Skin epidermis (tissue), 12 donors: ENCODE results near the gene P3H4.

Source experiments
- H3K27ac ChIP-seq, 21 experiments: fragments of 200-600 bp; sonication (generic) in 11 of 21; one replicate each; pipeline ENCODE4 v1.5.0; 2020; ENCODE audit warnings: mild to moderate bottlenecking in 3 of 21, inconsistent platforms in 2 of 21, moderate library complexity in 2 of 21
- H3K4me3 ChIP-seq, 7 experiments: fragments of 200-600 bp; sonication (generic) in 2 of 7; one replicate each; pipeline ENCODE4 v1.5.0; 2020; ENCODE audit warnings: inconsistent platforms in 2 of 7, mild to moderate bottlenecking in 2 of 7, moderate library complexity in 1 of 7

P3H4 gene

GRCh38 chr17:41797377-41797776 is 14.4 kb downstream of the P3H4 start:
- peak overlapping the region in 1 of 21 experiments; percentile 11 for H3K27ac ChIP-seq
- H3K4me3 ChIP-seq, result no peak overlapping the region

- Histone ChIP-seq H3K27ac (peak overlapping the region in 6 of 21 experiments; percentile 4 to 52 (median 32)), H3K4me3 (no peak overlapping the region)
These were observed 15.4 kb downstream of the P3H4 start for GRCh38 chr17:41796121-41796895.

GRCh38 chr17:41794540-41794975 is 17.2 kb downstream of the P3H4 start:
- no peak overlapping the region for H3K4me3 ChIP-seq
- H3K27ac ChIP-seq, result peak overlapping the region in 18 of 21 experiments; percentile 62 to 98 (median 84)

- peak overlapping the region; percentile 18 to 98 (median 83) for H3K27ac ChIP-seq
These were observed 17.8 kb downstream of the P3H4 start for GRCh38 chr17:41793784-41794539.

GRCh38 chr17:41792845-41793783 is 18.6 kb downstream of the P3H4 start:
- peak overlapping the region; percentile 31 to 98 (median 83) for H3K27ac ChIP-seq

More at GRCh38 chr17:41793784-41794539, 17.8 kb downstream of the P3H4 start:
- H3K4me3 ChIP-seq, result peak overlapping the region in 3 of 7 experiments; percentile 2 to 31 (median 5)

GRCh38 chr17:41787021-41787418 is 24.7 kb downstream of the P3H4 start:
- H3K27ac ChIP-seq, result peak overlapping the region in 17 of 21 experiments; percentile 1 to 98 (median 68)
- H3K4me3 ChIP-seq, result no peak overlapping the region

More at GRCh38 chr17:41792845-41793783, 18.6 kb downstream of the P3H4 start:
- H3K4me3 ChIP-seq, result peak overlapping the region in 3 of 7 experiments; percentile 2 to 31 (median 5)

GRCh38 chr17:41786227-41787020 is 25.3 kb downstream of the P3H4 start, which contains the start of gene JUP:
Gene JUP (minus strand): TSS chr17:41786711. CDS start chr17:41771854, 14,857 bp downstream.
- H3K4me3 ChIP-seq, result peak within 1 kb of the TSS; percentile 53 to 87 (median 70)

GRCh38 chr17:41785859-41786226 is 25.9 kb downstream of the P3H4 start:
- peak overlapping the region; percentile 69 to 99 (median 96) for H3K27ac ChIP-seq

More at GRCh38 chr17:41786227-41787020, 25.3 kb downstream of the P3H4 start, which contains the start of gene JUP:
- H3K27ac ChIP-seq, result peak within 1 kb of the TSS; percentile 69 to 99 (median 96)

GRCh38 chr17:41785091-41785858 is 26.5 kb downstream of the P3H4 start:
- H3K27ac ChIP-seq, result peak overlapping the region; percentile 69 to 99 (median 96)
- H3K4me3 ChIP-seq, result peak overlapping the region; percentile 53 to 87 (median 70)

More at GRCh38 chr17:41785859-41786226, 25.9 kb downstream of the P3H4 start:
- H3K4me3 ChIP-seq, result peak overlapping the region; percentile 53 to 87 (median 70)

- H3K4me3 ChIP-seq, result peak overlapping the region; percentile 53 to 87 (median 70)
These were observed 27.5 kb downstream of the P3H4 start for GRCh38 chr17:41784207-41784744.

GRCh38 chr17:41782142-41782541 is 29.6 kb downstream of the P3H4 start:
- Histone ChIP-seq H3K27ac (peak overlapping the region in 19 of 21 experiments; percentile 14 to 99 (median 67)), H3K4me3 (peak overlapping the region in 5 of 7 experiments; percentile 6 to 80 (median 25))

More at GRCh38 chr17:41784207-41784744, 27.5 kb downstream of the P3H4 start:
- H3K27ac ChIP-seq, result peak overlapping the region in 20 of 21 experiments; percentile 81 to 99 (median 96)

- H3K27ac ChIP-seq, result peak overlapping the region in 17 of 21 experiments; percentile 2 to 99 (median 73)
These were observed 30.2 kb downstream of the P3H4 start for GRCh38 chr17:41781404-41782110.

GRCh38 chr17:41779954-41780353 is 31.8 kb downstream of the P3H4 start:
- peak overlapping the region in 1 of 21 experiments; percentile 21 for H3K27ac ChIP-seq
- no peak overlapping the region for H3K4me3 ChIP-seq

More at GRCh38 chr17:41781404-41782110, 30.2 kb downstream of the P3H4 start:
- H3K4me3 ChIP-seq, result peak overlapping the region in 3 of 7 experiments; percentile 6 to 80 (median 70)

- Histone ChIP-seq H3K4me3 (no peak overlapping the region), H3K27ac (peak overlapping the region in 19 of 21 experiments; percentile 3 to 87 (median 68))
These were observed 34.1 kb downstream of the P3H4 start for GRCh38 chr17:41777574-41778188.

- H3K27ac ChIP-seq, result peak overlapping the region in 19 of 21 experiments; percentile 18 to 87 (median 67)
- no peak overlapping the region for H3K4me3 ChIP-seq
These were observed 34.6 kb downstream of the P3H4 start for GRCh38 chr17:41777157-41777573.
